ENCODE data around the gene TAGLN. TPM values are rescaled to one million over a fixed set of nuclear protein-coding genes. Genes with fewer than 3 reads are reported as not detected.

The TAGLN gene
- 465 TPM for total RNA-seq
- long read RNA-seq, transcript TAGLN-201 (5 exons, 1,477 nt): minor isoform, 7 of 483 reads
- long read RNA-seq, transcript TAGLN-207 (4 exons, 2,166 nt): minor isoform, 45 of 483 reads
- long read RNA-seq, transcript TAGLN-202 (5 exons, 928 nt): major isoform, 423 of 483 reads
- long read RNA-seq, partial matches to known transcripts: 2 of 483 reads
- long read RNA-seq, other reads (novel, unspliced or antisense): 3 of 483 reads

- no peak for TF ChIP-seq CTCF (IDR thresholded peaks at IDR 0.05)
- Histone ChIP-seq H3K9me3 (no peaks in the 10 kb centered on the region), H3K27ac (peak within 1 kb of the TSS; percentile 85), H3K36me3 (peaks cover 17% of the 10 kb centered on the region), H3K4me3 (peak within 1 kb of the TSS; percentile 48), H3K4me1 (peaks cover 18% of the 10 kb centered on the region), H3K27me3 (no peaks in the 10 kb centered on the region)
- ATAC-seq (peak; percentile 74), DNase-seq (peak; percentile 78)
- intact Hi-C loops (cut with DNase I): no loop called here
Observed at GRCh38 chr11:117199053-117199915, at the start of gene TAGLN. Gene TAGLN (plus strand): TSS chr11:117199370. CDS start chr11:117203014, 3,644 bp downstream.

GRCh38 chr11:117152066-117152465 is 47.1 kb upstream of the TAGLN start:
- Histone ChIP-seq H3K27ac (no peak overlapping the region), H3K36me3 (peaks cover 21% of the 10 kb centered on the region)

GRCh38 chr11:117154468-117154867 is 44.7 kb upstream of the TAGLN start:
- Histone ChIP-seq H3K36me3 (peaks cover 19% of the 10 kb centered on the region), H3K4me1 (peaks cover 8% of the 10 kb centered on the region), H3K4me3 (no peak overlapping the region), H3K27ac (no peak overlapping the region), H3K27me3 (no peaks in the 10 kb centered on the region), H3K9me3 (no peaks in the 10 kb centered on the region)
- TF ChIP-seq CTCF (IDR thresholded peaks at IDR 0.05): no peak
- intact Hi-C loops (cut with DNase I): no loop called here
- DNase-seq (no peak), ATAC-seq (no peak)

More at GRCh38 chr11:117152066-117152465, 47.1 kb upstream of the TAGLN start:
- ATAC-seq (no peak), DNase-seq (no peak)
- Histone ChIP-seq H3K4me1 (peaks cover 16% of the 10 kb centered on the region), H3K27me3 (no peaks in the 10 kb centered on the region), H3K9me3 (no peaks in the 10 kb centered on the region), H3K4me3 (no peak overlapping the region)
- intact Hi-C loops (cut with DNase I): no loop called here
- no peak for TF ChIP-seq CTCF (IDR thresholded peaks at IDR 0.05)

GRCh38 chr11:117157507-117157906 is 41.7 kb upstream of the TAGLN start:
- no peaks in the 10 kb centered on the region for H3K9me3 ChIP-seq
- no peaks in the 10 kb centered on the region for H3K27me3 ChIP-seq
- peaks cover 48% of the 10 kb centered on the region for H3K36me3 ChIP-seq
- no peak for TF ChIP-seq CTCF (IDR thresholded peaks at IDR 0.05)
- ATAC-seq (no peak), DNase-seq (no peak)
- intact Hi-C loops (cut with DNase I): no loop called here
- no peak overlapping the region for H3K27ac ChIP-seq
- H3K4me3 ChIP-seq: no peak overlapping the region
- peaks cover 18% of the 10 kb centered on the region for H3K4me1 ChIP-seq

GRCh38 chr11:117159892-117160291 is 39.3 kb upstream of the TAGLN start:
- intact Hi-C loops (cut with DNase I): no loop called here
- no peak for TF ChIP-seq CTCF (IDR thresholded peaks at IDR 0.05)
- ATAC-seq: no peak
- Histone ChIP-seq H3K27me3 (no peaks in the 10 kb centered on the region), H3K4me1 (peaks cover 18% of the 10 kb centered on the region), H3K9me3 (no peaks in the 10 kb centered on the region), H3K27ac (no peak overlapping the region), H3K4me3 (no peak overlapping the region), H3K36me3 (peaks cover 67% of the 10 kb centered on the region)
- DNase-seq: no peak
